GM19240 (cell line): ENCODE measurements around the gene PPP5C.
"Not testable (repeated sequence)": the region's sequence is repeated elsewhere in the genome, so short reads cannot be mapped to it uniquely, and the experiment has no call there.

ENCODE experiments used
- DNase-seq: peaks from one replicate; pipeline ENCODE4 v3.0.0; 2011; ENCODE audit warnings: low spot score; ENCODE audit not compliant: insufficient read length

PPP5C gene, protein sequence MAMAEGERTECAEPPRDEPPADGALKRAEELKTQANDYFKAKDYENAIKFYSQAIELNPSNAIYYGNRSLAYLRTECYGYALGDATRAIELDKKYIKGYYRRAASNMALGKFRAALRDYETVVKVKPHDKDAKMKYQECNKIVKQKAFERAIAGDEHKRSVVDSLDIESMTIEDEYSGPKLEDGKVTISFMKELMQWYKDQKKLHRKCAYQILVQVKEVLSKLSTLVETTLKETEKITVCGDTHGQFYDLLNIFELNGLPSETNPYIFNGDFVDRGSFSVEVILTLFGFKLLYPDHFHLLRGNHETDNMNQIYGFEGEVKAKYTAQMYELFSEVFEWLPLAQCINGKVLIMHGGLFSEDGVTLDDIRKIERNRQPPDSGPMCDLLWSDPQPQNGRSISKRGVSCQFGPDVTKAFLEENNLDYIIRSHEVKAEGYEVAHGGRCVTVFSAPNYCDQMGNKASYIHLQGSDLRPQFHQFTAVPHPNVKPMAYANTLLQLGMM

GRCh38 chr19:46346821-46347571, at the start of gene PPP5C:
Gene PPP5C, plus strand, starts transcription at chr19:46347087. Its CDS starts 10 bp downstream, at chr19:46347097.
- peak; percentile 96 for DNase-seq

DNA sequence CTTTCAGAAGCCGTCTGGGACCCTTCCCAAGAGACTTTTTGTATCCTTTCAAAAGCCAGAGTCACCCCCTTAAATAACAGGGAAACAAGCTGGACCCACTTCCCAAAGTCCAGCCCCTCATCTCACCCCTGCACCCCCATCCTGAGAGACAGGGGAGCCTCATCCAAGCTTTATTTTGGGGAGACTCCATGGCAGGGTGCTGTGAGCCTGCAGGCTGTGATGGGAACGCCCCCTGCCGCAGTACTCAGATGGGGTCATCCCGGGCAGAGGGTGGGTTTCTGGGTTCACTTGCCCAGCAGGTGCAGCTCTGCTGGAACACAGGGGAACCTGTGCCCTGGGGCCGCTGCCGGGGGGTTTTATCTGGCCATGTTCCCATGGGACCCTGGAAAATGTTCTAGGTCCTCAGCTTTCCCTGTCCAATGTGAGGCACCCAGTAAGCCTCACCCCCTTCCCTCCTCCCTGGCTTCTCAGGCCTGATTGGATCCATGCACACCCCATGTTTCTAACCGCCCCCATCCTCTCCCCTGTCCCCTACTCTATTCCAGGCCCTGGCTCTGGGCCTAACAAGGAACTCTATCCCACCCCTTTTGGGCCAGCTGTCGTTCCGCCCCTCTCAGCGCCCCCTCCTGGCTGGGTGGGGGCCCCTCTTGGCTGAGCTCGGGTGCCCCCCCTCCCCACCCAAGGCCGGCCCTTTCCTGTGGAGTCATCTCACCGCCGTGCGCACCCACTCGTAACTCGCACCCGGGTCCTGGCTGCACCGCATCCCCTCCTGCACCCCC, 49.0 kb upstream of the PPP5C start:
- DNase-seq, result no peak

- DNase-seq, result no peak
Measured at GRCh38 chr19:46298479-46299003, 48.3 kb upstream of the PPP5C start.

DNA sequence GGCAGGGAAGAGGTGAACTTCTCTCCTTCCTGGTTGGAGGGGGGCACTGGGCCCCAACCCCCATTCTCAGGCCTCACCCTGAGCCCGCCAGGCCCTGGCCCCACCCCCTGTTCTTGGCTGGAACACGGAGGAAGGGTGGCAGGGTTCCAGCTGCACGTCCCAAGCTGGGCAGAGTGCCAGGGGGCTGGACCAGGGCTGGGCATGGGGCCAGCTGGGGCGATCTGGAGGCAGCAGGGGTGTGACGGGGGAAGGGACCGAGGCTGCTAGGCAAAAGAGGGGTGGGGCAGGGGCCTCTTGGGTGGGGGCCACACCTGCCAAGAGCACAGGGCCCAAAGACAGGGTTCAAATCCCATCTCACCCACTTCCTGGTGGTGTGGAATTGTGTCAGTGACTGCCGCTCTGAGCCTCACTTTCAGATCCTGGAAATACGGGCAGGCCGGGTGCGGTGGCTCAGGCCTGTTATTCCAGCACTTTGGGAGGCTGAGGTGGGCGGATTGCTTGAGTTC, 47.8 kb upstream of the PPP5C start:
- DNase-seq, result no peak

DNA sequence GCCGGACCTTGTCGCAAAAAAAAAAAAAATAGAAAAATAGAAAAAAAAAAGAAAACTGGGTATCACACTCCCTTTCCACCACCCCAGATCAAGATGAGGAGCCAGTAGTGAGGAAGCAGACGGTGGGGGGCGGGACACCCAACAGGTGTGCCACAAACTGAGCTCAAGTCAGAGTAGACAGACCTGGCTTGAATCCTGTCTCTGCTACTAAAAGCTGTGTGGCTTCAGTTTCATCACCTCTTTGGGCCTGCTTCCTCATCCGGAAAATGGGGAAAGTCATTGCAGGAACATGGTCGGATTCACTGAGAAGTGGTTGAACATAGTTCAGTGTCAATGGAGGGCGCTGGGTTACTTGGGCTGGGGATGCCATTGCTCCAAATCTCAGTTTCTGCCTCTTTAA, 47.2 kb upstream of the PPP5C start:
- no peak for DNase-seq

GRCh38 chr19:46303322-46303690, 43.6 kb upstream of the PPP5C start:
- no peak for DNase-seq

DNA sequence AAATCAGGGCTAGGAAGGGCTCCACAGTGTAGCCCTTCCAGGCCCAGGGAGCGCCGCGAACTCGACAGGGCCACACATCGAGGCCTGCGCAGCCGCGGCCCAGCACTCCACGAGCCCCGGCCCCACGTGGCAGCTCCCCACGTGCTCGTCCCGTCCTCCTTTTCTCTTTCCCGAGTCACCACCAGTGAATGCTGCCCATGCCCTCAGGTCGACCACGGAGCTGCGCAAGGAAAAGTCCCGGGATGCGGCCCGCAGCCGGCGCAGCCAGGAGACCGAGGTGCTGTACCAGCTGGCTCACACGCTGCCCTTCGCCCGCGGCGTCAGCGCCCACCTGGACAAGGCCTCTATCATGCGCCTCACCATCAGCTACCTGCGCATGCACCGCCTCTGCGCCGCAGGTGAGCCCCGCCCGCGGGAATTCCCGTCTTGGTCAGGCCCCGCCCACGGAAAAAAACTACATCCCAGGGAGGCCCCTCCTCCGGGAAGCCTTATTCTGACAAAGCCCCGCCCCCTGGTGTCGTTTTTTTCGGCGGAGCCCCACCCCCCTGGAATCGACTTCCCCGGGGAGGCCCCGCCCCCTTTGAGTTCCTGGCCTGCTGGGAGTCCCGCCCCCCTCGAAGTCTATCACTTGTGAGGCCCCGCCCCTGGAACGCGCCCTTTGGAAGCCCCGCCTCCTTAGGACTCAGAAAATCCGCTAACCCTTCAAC, 43.0 kb upstream of the PPP5C start:
- no peak for DNase-seq

GRCh38 chr19:46306501-46306900, 40.4 kb upstream of the PPP5C start:
- no peak for DNase-seq

- no peak for DNase-seq
Measured at GRCh38 chr19:46308510-46308909, 38.4 kb upstream of the PPP5C start.

- no peak for DNase-seq
Measured at GRCh38 chr19:46309056-46309455, 37.8 kb upstream of the PPP5C start.

- no peak for DNase-seq
Measured at GRCh38 chr19:46311444-46311843, 35.4 kb upstream of the PPP5C start.

DNA sequence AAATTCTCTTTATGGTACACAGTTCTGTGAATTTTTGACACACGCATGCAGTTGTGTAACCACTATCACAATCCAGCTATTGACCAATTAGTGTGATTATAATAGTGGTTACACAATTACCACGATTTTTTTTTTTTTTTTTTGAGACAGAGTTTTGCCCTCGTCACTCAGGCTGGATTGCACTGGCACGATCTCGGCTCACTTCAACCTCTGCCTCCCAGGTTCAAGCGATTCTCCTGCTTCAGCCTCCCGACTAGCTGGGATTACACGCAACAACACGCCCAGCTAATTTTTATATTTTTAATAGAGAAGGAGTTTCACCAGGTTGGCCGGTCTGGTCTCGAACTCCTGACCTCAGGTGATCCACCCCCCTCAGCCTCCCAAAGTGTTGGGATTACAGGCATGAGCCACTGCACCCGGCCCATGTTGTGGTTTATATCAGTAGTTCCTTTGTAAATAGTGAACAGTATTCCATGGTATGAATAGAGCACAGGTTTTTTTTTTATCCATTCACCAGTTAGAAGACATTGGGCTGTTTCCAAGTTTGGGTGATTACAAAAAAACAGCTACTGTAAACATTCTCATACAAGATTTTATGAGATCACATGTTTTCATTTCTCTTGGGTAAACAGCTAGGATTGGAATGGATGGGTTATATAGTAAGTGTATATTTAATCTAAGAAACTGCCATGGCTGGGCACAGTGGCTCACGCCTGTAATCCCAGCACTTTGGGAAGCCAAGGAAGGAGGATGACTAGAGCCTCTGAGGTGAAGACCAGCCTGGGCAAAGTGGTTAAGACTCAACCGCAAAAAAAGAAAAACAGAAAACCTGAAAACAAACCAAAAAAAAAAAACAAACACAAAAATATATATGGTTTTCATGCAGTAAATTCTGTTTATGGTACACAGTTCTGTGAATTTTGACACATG, 33.1 kb upstream of the PPP5C start:
- not testable (repeated sequence) for DNase-seq

DNA sequence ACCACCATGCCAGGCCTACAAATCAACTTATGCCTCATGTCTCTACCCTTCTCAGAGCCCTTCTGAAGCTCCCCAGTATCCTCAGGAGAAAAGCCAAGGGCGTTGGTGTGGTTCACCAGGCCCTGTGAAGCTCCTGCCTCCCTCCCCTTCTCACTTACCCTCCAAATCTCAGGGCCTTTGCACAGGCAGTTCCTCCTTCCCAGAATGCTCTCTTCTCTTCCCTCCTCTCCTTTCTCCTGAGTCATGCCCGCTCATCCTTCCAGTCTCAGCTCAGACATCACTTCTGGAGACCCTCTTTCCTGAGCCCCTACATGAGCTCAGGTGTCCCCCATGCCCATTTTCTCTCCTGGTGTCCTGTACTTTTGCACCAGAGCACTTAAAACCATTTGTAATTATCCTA, 29.5 kb upstream of the PPP5C start:
- DNase-seq, result no peak

- no peak for DNase-seq
Measured at GRCh38 chr19:46319613-46320012, 27.3 kb upstream of the PPP5C start.

GRCh38 chr19:46320559-46320958, 26.3 kb upstream of the PPP5C start:
- no peak for DNase-seq

- DNase-seq, result no peak
Measured at GRCh38 chr19:46321653-46322052, 25.2 kb upstream of the PPP5C start.

DNA sequence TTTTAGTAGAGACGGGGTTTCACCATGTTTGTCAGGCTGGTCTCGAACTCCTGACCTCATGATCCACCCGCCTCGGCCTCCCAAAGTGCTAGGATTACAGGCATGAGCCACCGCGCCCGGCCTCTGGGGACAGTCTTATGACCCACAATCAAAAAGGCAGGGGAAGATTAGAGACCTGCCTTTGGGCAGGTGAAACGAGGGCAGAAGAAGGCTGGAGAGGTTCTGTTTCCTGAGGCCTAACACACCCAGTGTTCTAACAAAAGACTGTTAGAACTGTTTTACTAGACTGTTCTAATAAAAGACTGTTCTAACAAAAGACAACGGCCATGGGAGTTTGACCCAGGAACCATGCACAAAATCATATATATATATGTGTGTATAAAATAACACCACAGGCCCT, 23.7 kb upstream of the PPP5C start:
- not testable (repeated sequence) for DNase-seq

DNA sequence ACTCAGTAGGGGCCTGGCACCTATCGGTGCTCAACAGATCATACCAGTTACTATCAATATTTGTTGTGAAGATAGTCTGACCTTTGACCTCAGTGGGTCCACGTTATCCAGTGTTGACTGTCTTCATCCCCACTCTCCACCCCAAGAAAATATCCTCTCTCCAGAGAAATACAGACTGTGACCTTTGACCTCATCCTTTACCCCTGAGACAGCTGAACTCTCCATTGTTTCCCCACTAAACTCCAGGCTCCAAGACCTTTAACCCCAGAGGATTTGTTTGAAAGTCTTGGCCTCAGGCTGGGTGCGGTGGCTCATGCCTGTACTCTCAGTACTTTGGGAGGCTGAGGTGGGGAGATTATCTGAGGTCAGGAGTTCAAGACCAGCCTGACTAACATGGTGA, 22.6 kb upstream of the PPP5C start:
- no peak for DNase-seq

DNA sequence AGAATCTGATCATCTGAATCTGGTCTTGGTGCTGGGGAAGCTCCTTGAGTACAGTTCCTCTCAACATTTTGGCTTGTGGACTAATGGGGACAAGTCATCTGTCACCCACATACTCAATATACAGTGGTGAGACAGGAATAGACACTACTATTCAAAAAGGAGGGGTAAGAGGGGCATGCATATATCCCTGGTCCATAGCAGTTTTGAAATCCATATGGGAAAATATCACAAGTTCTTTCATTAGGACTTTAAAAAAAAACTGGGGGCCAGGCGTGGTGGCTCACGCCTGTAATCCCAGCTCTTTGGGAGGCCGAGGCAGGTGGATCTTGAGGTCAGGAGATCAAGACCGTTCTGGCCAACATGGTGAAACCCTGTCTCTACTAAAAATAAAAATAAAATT, 20.3 kb upstream of the PPP5C start:
- no peak for DNase-seq

GRCh38 chr19:46328079-46328478, 18.8 kb upstream of the PPP5C start:
- DNase-seq, result no peak
